B cell (primary cell): ENCODE measurements around the gene ATF1. TPM values are rescaled to one million over a fixed set of nuclear protein-coding genes. Genes with fewer than 3 reads are reported as not detected.

Source experiments
- ATAC-seq: fragments of 200-7000 bp; cut with Tn5 transposase; one replicate; pipeline ENCODE4 v1.10.0; 2021; ENCODE audit warnings: low read depth, mild to moderate bottlenecking, moderate number of reproducible peaks, moderate library complexity
- CTCF ChIA-PET: fragments of 350-600 bp; sonication (Branson Sonifier 250); formaldehyde crosslinking; loops from one replicate; lab custom pipeline; 2021; ENCODE audit warnings: antibody characterized with exemption, inconsistent platforms; lab: Charles Lee
- POLR2A ChIA-PET: fragments of 350-600 bp; sonication (Branson Sonifier 250); formaldehyde crosslinking; loops from one replicate; lab custom pipeline; 2021; ENCODE audit warnings: antibody characterized with exemption; lab: Charles Lee
- DNase-seq: peaks from one replicate; pipeline ENCODE4 v3.0.0; 2013
- H2AFZ ChIP-seq: 2 replicates; pipeline ENCODE4 v1.6.1; 2012; ENCODE audit warnings: mild to moderate bottlenecking, low read depth, low read length; ENCODE audit not compliant: insufficient read depth, poor library complexity, severe bottlenecking
- H3K27ac ChIP-seq, 2 donors: 1 replicate in 1 of 2; 2 replicates in 1 of 2; pipeline ENCODE4 v1.5.1; 2012 to 2013; ENCODE audit warnings: low read length in 2 of 2, mild to moderate bottlenecking in 2 of 2, moderate library complexity in 1 of 2
- H3K27me3 ChIP-seq, 4 experiments: fragments of 200-600 bp in 1 of 4; sonication (generic) in 1 of 4; replicated peaks in 1 of 4; 1 replicate in 2 of 4; 2 replicates in 2 of 4; pipeline versions ENCODE4 v1.6.1 to v1.7.0; 2013 to 2016; ENCODE audit warnings: low read length in 3 of 4, mild to moderate bottlenecking in 2 of 4, mixed read lengths in 1 of 4, moderate library complexity in 1 of 4; ENCODE audit not compliant: insufficient read depth in 4 of 4, control insufficient read depth in 3 of 4; ENCODE audit errors: control extremely low read depth in 1 of 4
- H3K36me3 ChIP-seq, 2 experiments: replicated peaks in 1 of 2; 1 replicate in 1 of 2; 2 replicates in 1 of 2; pipeline versions ENCODE4 v1.6.1 to v1.7.1; 2013; ENCODE audit warnings: low read length in 1 of 2; ENCODE audit not compliant: insufficient read depth in 2 of 2, control insufficient read depth in 1 of 2; ENCODE audit errors: control extremely low read depth in 1 of 2, extremely low read depth in 1 of 2
- H3K4me1 ChIP-seq, 2 donors: fragments of 200-600 bp in 1 of 2; sonication (generic) in 1 of 2; 1 replicate in 1 of 2; 2 replicates in 1 of 2; pipeline versions ENCODE4 v1.5.1 to v1.6.1; 2013 to 2017; ENCODE audit warnings: low read length in 2 of 2; ENCODE audit not compliant: control insufficient read depth in 2 of 2, insufficient read depth in 2 of 2
- H3K4me2 ChIP-seq: replicated peaks from 2 replicates; pipeline ENCODE3; 2012; ENCODE audit warnings: mild to moderate bottlenecking, low read depth, low read length; ENCODE audit not compliant: poor library complexity, severe bottlenecking
- H3K4me3 ChIP-seq, 5 experiments: fragments of 200-600 bp in 1 of 5; sonication (generic) in 1 of 5; 1 replicate in 3 of 5; 2 replicates in 2 of 5; pipeline versions ENCODE4 v1.5.1 to v1.7.0; 2011 to 2016; ENCODE audit warnings: low read length in 4 of 5, mild to moderate bottlenecking in 4 of 5, low read depth in 2 of 5, control low read depth in 1 of 5, moderate library complexity in 1 of 5; ENCODE audit not compliant: insufficient read depth in 1 of 5; ENCODE audit errors: control extremely low read depth in 1 of 5, extremely low read depth in 1 of 5
- H3K79me2 ChIP-seq: fragments of 200-600 bp; sonication (generic); one replicate; pipeline ENCODE4 v1.6.0; 2016; ENCODE audit warnings: low read length; ENCODE audit not compliant: control insufficient read depth, insufficient read depth
- H3K9ac ChIP-seq: fragments of 200-600 bp; sonication (generic); 2 replicates; pipeline ENCODE4 v1.6.1; 2017; ENCODE audit warnings: mild to moderate bottlenecking, low read length, moderate library complexity
- H3K9me3 ChIP-seq, 3 donors: one replicate each; pipeline versions ENCODE4 v1.6.1 to v1.7.1; 2013; ENCODE audit warnings: low read length in 2 of 3; ENCODE audit not compliant: control insufficient read depth in 2 of 3, insufficient read depth in 1 of 3; ENCODE audit errors: control extremely low read depth in 1 of 3
- H4K20me1 ChIP-seq: 2 replicates; pipeline ENCODE4 v1.6.0; 2012; ENCODE audit warnings: mild to moderate bottlenecking, low read length; ENCODE audit not compliant: insufficient read depth, control insufficient read depth, poor library complexity, severe bottlenecking
- H3K27ac Mint-ChIP-seq: one replicate; pipeline ENCODE4 v1.8.0; 2021; ENCODE audit warnings: mixed read lengths
- H3K27me3 Mint-ChIP-seq: one replicate; pipeline ENCODE4 v1.8.0; 2021; ENCODE audit warnings: mixed read lengths
- H3K4me1 Mint-ChIP-seq: one replicate; pipeline ENCODE4 v1.8.0; 2021; ENCODE audit warnings: mixed read lengths
- H3K4me3 Mint-ChIP-seq: one replicate; pipeline ENCODE4 v1.8.0; 2021; ENCODE audit warnings: mixed read lengths
- H3K9me3 Mint-ChIP-seq: one replicate; pipeline ENCODE4 v1.8.0; 2022; ENCODE audit warnings: mixed read lengths; ENCODE audit not compliant: insufficient read depth
- CTCF ChIP-seq: fragments of 200-600 bp; IDR thresholded peaks from one replicate; pipeline ENCODE4 v1.8.0; 2022; ENCODE audit warnings: antibody characterized with exemption, mild to moderate bottlenecking
- EZH2 ChIP-seq: IDR thresholded peaks from 2 replicates; pipeline ENCODE4 v1.6.1; 2012; ENCODE audit warnings: borderline replicate concordance, low read depth, mild to moderate bottlenecking, moderate library complexity, low read length; ENCODE audit not compliant: insufficient read depth, poor library complexity, severe bottlenecking
- WGBS: methylation state at CpG from one replicate; pipeline ENCODE4 v1.1.5; 2013; ENCODE audit warnings: missing lambda C conversion rate; ENCODE audit not compliant: insufficient coverage; 5-methylcytosine and 5-hydroxymethylcytosine counted together
- intact Hi-C: fragments of 100-400 bp; cut with micrococcal nuclease; formaldehyde crosslinking; loops from one replicate; pipeline ENCODE4 v1.10.0; 2022
- polyA plus RNA-seq: library from polyadenylated mRNA; depleted of rRNA; stranded (reverse); fragments of >200 nt; gene quantifications from 2 replicates; pipeline ENCODE4 v1.2.3, GENCODE V29; 2012
- total RNA-seq, 2 donors: library from RNA; stranded (reverse); fragments of 120-200 nt in 1 of 2; gene quantifications; 1 replicate in 1 of 2; 2 replicates in 1 of 2; pipeline versions ENCODE4 v1.2.3 to v1.2.4, GENCODE V29; 2013 to 2022

ATF1 gene
- total and polyA plus RNA-seq, 2 donors (not counting 1 experiment from before 2014, with no cell fraction given): 17.2 to 39.5 TPM

GRCh38 chr12:50799908-50800307, 36.0 kb downstream of the ATF1 start:
- Histone ChIP-seq H3K4me3 (no peak overlapping the region), H3K79me2 (no peaks in the 10 kb centered on the region), H3K9ac (no peak overlapping the region), H3K4me1 (no peaks in the 10 kb centered on the region), H3K27me3 (no peaks in the 10 kb centered on the region), H3K4me2 (no peak overlapping the region), H4K20me1 (no peaks in the 10 kb centered on the region), H3K9me3 (peaks cover 7 to 15% (median 13%) of the 10 kb centered on the region in 3 donors), H3K27ac (no peak overlapping the region), H3K36me3 (peaks cover 22 to 51% of the 10 kb centered on the region in 2 experiments), H2AFZ (no peak overlapping the region)
- ChIA-PET CTCF (no interaction called here), POLR2A (no interaction called here)
- peaks cover 3% of the 10 kb centered on the region for H3K9me3 Mint-ChIP-seq
- no peak overlapping the region for H3K27ac Mint-ChIP-seq
- no peak overlapping the region for H3K4me3 Mint-ChIP-seq
- no peaks in the 10 kb centered on the region for H3K4me1 Mint-ChIP-seq
- TF ChIP-seq EZH2 (no peak), CTCF (no peak)
- H3K27me3 Mint-ChIP-seq: no peaks in the 10 kb centered on the region
- intact Hi-C loops: no loop called here
- no peak for ATAC-seq
- no CpG with 5 or more reads among the region's 2 CpGs for WGBS
- DNase-seq: no peak

- Histone ChIP-seq H3K4me3 (no peak overlapping the region), H3K27me3 (no peaks in the 10 kb centered on the region), H3K27ac (no peak overlapping the region), H3K9me3 (peaks cover 7 to 15% (median 10%) of the 10 kb centered on the region in 3 donors), H3K4me2 (no peak overlapping the region), H3K4me1 (no peaks in the 10 kb centered on the region), H3K9ac (no peak overlapping the region), H3K79me2 (no peaks in the 10 kb centered on the region), H2AFZ (no peak overlapping the region), H3K36me3 (peaks cover 15 to 25% of the 10 kb centered on the region in 2 experiments), H4K20me1 (no peaks in the 10 kb centered on the region)
- Mint-ChIP-seq H3K4me1 (no peaks in the 10 kb centered on the region), H3K9me3 (peaks cover 3% of the 10 kb centered on the region), H3K27me3 (no peaks in the 10 kb centered on the region), H3K27ac (no peak overlapping the region), H3K4me3 (no peak overlapping the region)
- TF ChIP-seq EZH2: no peak
- no peak for TF ChIP-seq CTCF
- no peak for ATAC-seq
- no peak for DNase-seq
- no CpG with 5 or more reads among the region's 2 CpGs for WGBS
- ChIA-PET POLR2A (no interaction called here), CTCF (interaction anchor here (0.5 to 1.4 kb wide), 2 partner anchors 184 to 296 kb away, joined by 3 to 6 read pairs; no protein-coding TSS in a partner anchor)
- intact Hi-C loops: no loop called here
Observed at GRCh38 chr12:50803230-50803875, 39.5 kb downstream of the ATF1 start.
